HCT116 (cell line): ENCODE measurements around the gene FAM83D. TPM values are rescaled to one million over a fixed set of nuclear protein-coding genes. Genes with fewer than 3 reads are reported as not detected.

ENCODE experiments used
- ATAC-seq: fragments of 200-7000 bp; cut with Tn5 transposase; 2 replicates; pipeline ENCODE4 v1.9.1; 2020; ENCODE audit warnings: mild to moderate bottlenecking, moderate library complexity
- BruUV-seq: library from RNA; stranded (reverse); fragments of 400-500 nt; replicated peaks from 2 replicates; lab custom pipeline; 2021; lab: Mats Ljungman, UMichigan
- CTCF ChIA-PET: fragments of 300-600 bp; sonication (Branson Sonifier 250); formaldehyde crosslinking; loops from one replicate; lab custom pipeline; 2021; ENCODE audit warnings: antibody characterized with exemption; lab: Charles Lee
- POLR2A ChIA-PET: fragments of 300-600, 350-600 bp; sonication (Branson Sonifier 250); formaldehyde crosslinking; loops from one replicate; lab custom pipeline; 2021; ENCODE audit warnings: antibody characterized with exemption; lab: Charles Lee
- RAD21 ChIA-PET, 2 experiments: fragments of 300-600 bp; sonication (Branson Sonifier 250); formaldehyde crosslinking; loops; one replicate each; lab custom pipeline; 2023; ENCODE audit warnings: low total read pairs in 2 of 2; ENCODE audit not compliant: uncharacterized antibody in 2 of 2, unreplicated experiment in 2 of 2, low non-redundant PET in 1 of 2; lab: Charles Lee
- DNase-seq: peaks from one replicate; pipeline ENCODE4 v3.0.0-alpha.2; 2010; ENCODE audit warnings: low read depth, low spot score
- H2AFZ ChIP-seq: fragments of 200-600 bp; shearing (Covaris generic), sonication (generic); 2 replicates; pipeline ENCODE4 v1.6.1; 2017; ENCODE audit warnings: low read depth, mixed run types, mixed read lengths, antibody characterized with exemption, low read length; ENCODE audit not compliant: poor library complexity, severe bottlenecking
- H3K27ac ChIP-seq: 2 replicates; pipeline ENCODE4 v1.5.1; 2012; ENCODE audit warnings: low read depth, low read length
- H3K27me3 ChIP-seq: fragments of 200-600 bp; sonication (generic); 2 replicates; pipeline ENCODE4 v1.6.1; 2016; ENCODE audit warnings: mixed run types, low read length, mixed read lengths; ENCODE audit not compliant: insufficient read depth
- H3K36me3 ChIP-seq, 2 experiments: fragments of 200-500 bp in 1 of 2; fragments of 200-600 bp in 1 of 2; sonication (Bioruptor generic) in 1 of 2; sonication (generic) in 1 of 2; 2 replicates each; pipeline versions ENCODE4 v1.5.1 to v1.6.1; 2014 to 2016; ENCODE audit warnings: low read length in 2 of 2, inconsistent platforms in 1 of 2, mixed read lengths in 1 of 2, mixed run types in 1 of 2; ENCODE audit not compliant: insufficient read depth in 2 of 2, control insufficient read depth in 1 of 2
- H3K4me1 ChIP-seq, 2 experiments: fragments of 200-600 bp in 1 of 2; sonication (generic) in 1 of 2; 2 replicates each; pipeline versions ENCODE4 v1.5.1 to v1.6.1; 2012 to 2017; ENCODE audit warnings: low read length in 2 of 2, inconsistent platforms in 1 of 2, mild to moderate bottlenecking in 1 of 2, mixed read lengths in 1 of 2, mixed run types in 1 of 2, moderate library complexity in 1 of 2; ENCODE audit not compliant: insufficient read depth in 2 of 2, control insufficient read depth in 1 of 2
- H3K4me2 ChIP-seq: fragments of 200-600 bp; sonication (generic); 2 replicates; pipeline ENCODE4 v1.6.1; 2017; ENCODE audit warnings: mixed run types, low read length, mixed read lengths
- H3K4me3 ChIP-seq, 2 experiments: fragments of 200-600 bp in 1 of 2; sonication (generic) in 1 of 2; replicated peaks in 1 of 2; 2 replicates each; pipeline ENCODE4 v1.5.1; 2011 to 2016; ENCODE audit warnings: low read length in 2 of 2, control low read depth in 1 of 2, low read depth in 1 of 2, mild to moderate bottlenecking in 1 of 2, mixed read lengths in 1 of 2, mixed run types in 1 of 2
- H3K79me2 ChIP-seq: fragments of 200-600 bp; sonication (generic); 2 replicates; pipeline ENCODE4 v1.6.1; 2017; ENCODE audit warnings: mild to moderate bottlenecking, mixed run types, low read length, moderate library complexity, mixed read lengths; ENCODE audit not compliant: insufficient read depth
- H3K9ac ChIP-seq: fragments of 200-600 bp; sonication (generic); 2 replicates; pipeline ENCODE4 v1.6.1; 2016; ENCODE audit warnings: low read length, mixed read lengths
- H3K9me2 ChIP-seq: fragments of 200-600 bp; sonication (generic), shearing (Covaris generic); 2 replicates; pipeline ENCODE4 v1.6.1; 2017; ENCODE audit warnings: mixed run types, mild to moderate bottlenecking, moderate library complexity; ENCODE audit not compliant: insufficient read depth
- H3K9me3 ChIP-seq, 2 experiments: fragments of 200-500 bp in 1 of 2; fragments of 200-600 bp in 1 of 2; sonication (Bioruptor generic) in 1 of 2; sonication (generic) in 1 of 2; 2 replicates each; pipeline ENCODE4 v1.6.1; 2014 to 2017; ENCODE audit warnings: low read length in 2 of 2, mixed read lengths in 2 of 2, inconsistent platforms in 1 of 2, low read depth in 1 of 2, mild to moderate bottlenecking in 1 of 2, mixed run types in 1 of 2, moderate library complexity in 1 of 2; ENCODE audit not compliant: control insufficient read depth in 1 of 2, insufficient read depth in 1 of 2
- H4K20me1 ChIP-seq: fragments of 200-600 bp; sonication (generic), shearing (Covaris generic); 2 replicates; pipeline ENCODE4 v1.6.1; 2017; ENCODE audit warnings: mixed run types, mild to moderate bottlenecking, moderate library complexity; ENCODE audit not compliant: insufficient read depth
- CBX3 ChIP-seq: IDR thresholded peaks from 2 replicates; pipeline ENCODE4 v1.6.1; 2012; ENCODE audit warnings: low read depth
- EGR1 ChIP-seq: IDR thresholded peaks from 2 replicates; pipeline ENCODE4 v1.6.1; 2012; ENCODE audit warnings: low read depth
- ELF1 ChIP-seq: IDR thresholded peaks from 2 replicates; pipeline ENCODE4 v1.6.1; 2012; ENCODE audit warnings: low read depth, borderline replicate concordance
- EZH2 ChIP-seq: fragments of 200-600 bp; sonication (generic); IDR thresholded peaks from 2 replicates; pipeline ENCODE4 v1.6.1; 2017; ENCODE audit warnings: antibody characterized with exemption, mixed run types
- JUND ChIP-seq: IDR thresholded peaks from 2 replicates; pipeline ENCODE4 v1.6.1; 2012
- POLR2AphosphoS5 ChIP-seq: IDR thresholded peaks from 2 replicates; pipeline ENCODE4 v1.6.1; 2011; ENCODE audit warnings: mild to moderate bottlenecking, low read depth, low read length, moderate library complexity
- SIN3A ChIP-seq: IDR thresholded peaks from 2 replicates; pipeline ENCODE4 v1.6.1; 2012; ENCODE audit warnings: low read depth
- SP1 ChIP-seq: IDR thresholded peaks from 2 replicates; pipeline ENCODE4 v1.6.1; 2012; ENCODE audit warnings: low read depth
- TCF7L2 ChIP-seq: IDR thresholded peaks from 2 replicates; pipeline ENCODE4 v1.7.0; 2011; ENCODE audit warnings: borderline replicate concordance, inconsistent platforms; ENCODE audit not compliant: insufficient read depth, insufficient read length; ENCODE audit errors: extremely low read depth
- YY1 ChIP-seq: IDR thresholded peaks from 2 replicates; pipeline ENCODE4 v1.6.1; 2011; ENCODE audit warnings: low read length, low read depth, moderate library complexity, mild to moderate bottlenecking; ENCODE audit not compliant: insufficient replicate concordance; ENCODE audit errors: extremely low read depth
- intact Hi-C: fragments of 100-400 bp; cut with micrococcal nuclease; formaldehyde crosslinking; loops from 2 replicates; pipeline ENCODE4 v1.10.0; 2022
- total RNA-seq: library from RNA; stranded (reverse); gene quantifications from one replicate; pipeline ENCODE4 v1.2.1, GENCODE V29; 2021; ENCODE audit not compliant: unreplicated experiment
- TF ChIP-seq, protein P1 (sequence below): IDR thresholded peaks from 2 replicates; pipeline ENCODE4 v1.6.1; 2012; ENCODE audit warnings: low read depth
- TF ChIP-seq, protein P2 (sequence below): IDR thresholded peaks from 2 replicates; pipeline ENCODE4 v1.6.1; 2011; ENCODE audit warnings: mild to moderate bottlenecking, low read length, moderate library complexity; ENCODE audit not compliant: insufficient replicate concordance; ENCODE audit errors: extremely low read depth
- TF ChIP-seq, protein P3 (sequence below): IDR thresholded peaks from 2 replicates; pipeline ENCODE4 v1.6.1; 2012
- TF ChIP-seq, protein P4 (sequence below): IDR thresholded peaks from 2 replicates; pipeline ENCODE4 v1.6.1; 2012

The FAM83D gene
- total RNA-seq, 1 experiment from 2014 or later, result 51.1 TPM

DNA sequence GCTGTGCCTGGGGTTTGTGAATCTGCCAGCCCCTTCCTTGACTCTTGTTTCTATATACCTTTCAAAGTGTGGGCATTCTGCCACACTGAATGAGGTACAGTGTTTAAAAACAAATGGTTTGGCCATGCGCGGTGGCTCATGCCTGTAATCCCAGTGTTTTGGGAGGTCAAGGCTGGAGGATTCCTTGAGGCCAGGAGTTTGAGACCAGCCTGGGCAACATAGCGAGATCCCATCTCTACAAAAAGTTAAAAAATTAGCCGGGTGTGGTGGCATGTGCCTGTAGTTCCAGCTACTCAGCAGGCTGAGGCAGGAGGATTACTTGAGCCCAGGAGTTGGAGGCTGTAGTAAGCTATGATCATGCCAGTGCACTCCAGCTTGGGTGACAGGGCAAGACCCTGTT, 5.8 kb downstream of the FAM83D start:
- H4K20me1 ChIP-seq, result peaks cover 7% of the 10 kb centered on the region; the same call in 1 of the 2 replicates
- RAD21 ChIA-PET, result no interaction called here
- H3K4me3 ChIP-seq, result no peak overlapping the region

DNA sequence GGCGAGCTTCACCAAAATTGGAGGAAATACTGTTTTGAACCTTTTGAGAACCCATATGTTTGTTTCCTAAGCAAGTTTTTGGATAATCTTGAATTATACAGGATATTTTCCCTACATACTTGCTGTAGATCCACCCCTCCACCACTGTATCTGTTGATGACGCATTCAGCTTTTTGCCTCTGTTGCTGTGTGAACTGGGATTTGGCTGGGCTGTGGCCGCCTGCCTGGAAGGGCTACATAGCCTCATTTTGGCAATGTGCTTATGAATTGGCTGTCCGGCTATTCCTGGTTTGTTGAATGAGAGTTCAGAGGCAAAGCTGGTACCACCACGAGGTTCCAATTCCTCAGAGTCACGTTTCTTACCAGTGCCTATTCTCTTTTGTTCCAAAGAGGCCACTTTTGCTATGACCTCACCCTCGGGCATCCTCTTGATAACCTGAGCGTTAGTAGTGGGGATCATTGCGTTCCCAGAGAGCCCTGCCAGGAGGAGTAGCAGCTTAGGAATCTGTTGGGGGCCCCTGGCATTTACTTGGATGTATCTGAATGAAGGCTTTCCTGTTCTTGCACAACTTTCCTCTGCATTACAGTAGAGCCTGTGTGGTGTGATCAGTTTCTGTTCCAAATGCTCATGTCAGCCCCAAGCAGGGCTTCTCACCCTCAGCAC, 6.4 kb downstream of the FAM83D start:
- Histone ChIP-seq H3K9me3 (no peaks in the 10 kb centered on the region), H3K9me2 (no peaks in the 10 kb centered on the region), H3K4me2 (no peak overlapping the region), H3K4me3 (no peak overlapping the region), H3K27me3 (no peaks in the 10 kb centered on the region), H3K36me3 (peaks cover 3 to 29% of the 10 kb centered on the region in 2 experiments; a peak in 2 of 4 replicates), H3K9ac (no peak overlapping the region), H3K79me2 (peaks cover 100% of the 10 kb centered on the region), H3K27ac (no peak overlapping the region), H2AFZ (no peak overlapping the region), H3K4me1 (peaks cover 23 to 48% of the 10 kb centered on the region in 2 experiments), H4K20me1 (peaks cover 7% of the 10 kb centered on the region; the same call in 1 of the 2 replicates)
- no peak for ATAC-seq
- intact Hi-C loops, result loop anchor here (2.0 kb wide), 1 partner anchor 30 kb away; the partner anchor contains the start of gene DHX35
- RAD21 ChIA-PET, result no interaction called here
- no peak for DNase-seq
- POLR2A ChIA-PET, result no interaction called here
- BruUV-seq, result no TSS peak
- CTCF ChIA-PET, result no interaction called here
- no peak for TF ChIP-seq SP1
- TF ChIP-seq CBX3, result no peak
- TF ChIP-seq, protein P1, sequence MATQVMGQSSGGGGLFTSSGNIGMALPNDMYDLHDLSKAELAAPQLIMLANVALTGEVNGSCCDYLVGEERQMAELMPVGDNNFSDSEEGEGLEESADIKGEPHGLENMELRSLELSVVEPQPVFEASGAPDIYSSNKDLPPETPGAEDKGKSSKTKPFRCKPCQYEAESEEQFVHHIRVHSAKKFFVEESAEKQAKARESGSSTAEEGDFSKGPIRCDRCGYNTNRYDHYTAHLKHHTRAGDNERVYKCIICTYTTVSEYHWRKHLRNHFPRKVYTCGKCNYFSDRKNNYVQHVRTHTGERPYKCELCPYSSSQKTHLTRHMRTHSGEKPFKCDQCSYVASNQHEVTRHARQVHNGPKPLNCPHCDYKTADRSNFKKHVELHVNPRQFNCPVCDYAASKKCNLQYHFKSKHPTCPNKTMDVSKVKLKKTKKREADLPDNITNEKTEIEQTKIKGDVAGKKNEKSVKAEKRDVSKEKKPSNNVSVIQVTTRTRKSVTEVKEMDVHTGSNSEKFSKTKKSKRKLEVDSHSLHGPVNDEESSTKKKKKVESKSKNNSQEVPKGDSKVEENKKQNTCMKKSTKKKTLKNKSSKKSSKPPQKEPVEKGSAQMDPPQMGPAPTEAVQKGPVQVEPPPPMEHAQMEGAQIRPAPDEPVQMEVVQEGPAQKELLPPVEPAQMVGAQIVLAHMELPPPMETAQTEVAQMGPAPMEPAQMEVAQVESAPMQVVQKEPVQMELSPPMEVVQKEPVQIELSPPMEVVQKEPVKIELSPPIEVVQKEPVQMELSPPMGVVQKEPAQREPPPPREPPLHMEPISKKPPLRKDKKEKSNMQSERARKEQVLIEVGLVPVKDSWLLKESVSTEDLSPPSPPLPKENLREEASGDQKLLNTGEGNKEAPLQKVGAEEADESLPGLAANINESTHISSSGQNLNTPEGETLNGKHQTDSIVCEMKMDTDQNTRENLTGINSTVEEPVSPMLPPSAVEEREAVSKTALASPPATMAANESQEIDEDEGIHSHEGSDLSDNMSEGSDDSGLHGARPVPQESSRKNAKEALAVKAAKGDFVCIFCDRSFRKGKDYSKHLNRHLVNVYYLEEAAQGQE, result no peak
- no peak for TF ChIP-seq JUND
- TF ChIP-seq EZH2, result no peak
- TF ChIP-seq ELF1, result no peak
- TF ChIP-seq TCF7L2, result no peak
- no peak for TF ChIP-seq YY1
- TF ChIP-seq POLR2AphosphoS5, result no peak
- TF ChIP-seq, protein P2, sequence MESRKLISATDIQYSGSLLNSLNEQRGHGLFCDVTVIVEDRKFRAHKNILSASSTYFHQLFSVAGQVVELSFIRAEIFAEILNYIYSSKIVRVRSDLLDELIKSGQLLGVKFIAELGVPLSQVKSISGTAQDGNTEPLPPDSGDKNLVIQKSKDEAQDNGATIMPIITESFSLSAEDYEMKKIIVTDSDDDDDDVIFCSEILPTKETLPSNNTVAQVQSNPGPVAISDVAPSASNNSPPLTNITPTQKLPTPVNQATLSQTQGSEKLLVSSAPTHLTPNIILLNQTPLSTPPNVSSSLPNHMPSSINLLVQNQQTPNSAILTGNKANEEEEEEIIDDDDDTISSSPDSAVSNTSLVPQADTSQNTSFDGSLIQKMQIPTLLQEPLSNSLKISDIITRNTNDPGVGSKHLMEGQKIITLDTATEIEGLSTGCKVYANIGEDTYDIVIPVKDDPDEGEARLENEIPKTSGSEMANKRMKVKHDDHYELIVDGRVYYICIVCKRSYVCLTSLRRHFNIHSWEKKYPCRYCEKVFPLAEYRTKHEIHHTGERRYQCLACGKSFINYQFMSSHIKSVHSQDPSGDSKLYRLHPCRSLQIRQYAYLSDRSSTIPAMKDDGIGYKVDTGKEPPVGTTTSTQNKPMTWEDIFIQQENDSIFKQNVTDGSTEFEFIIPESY, result no peak
- TF ChIP-seq, protein P3, sequence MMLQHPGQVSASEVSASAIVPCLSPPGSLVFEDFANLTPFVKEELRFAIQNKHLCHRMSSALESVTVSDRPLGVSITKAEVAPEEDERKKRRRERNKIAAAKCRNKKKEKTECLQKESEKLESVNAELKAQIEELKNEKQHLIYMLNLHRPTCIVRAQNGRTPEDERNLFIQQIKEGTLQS, result no peak
- TF ChIP-seq SIN3A, result no peak
- TF ChIP-seq, protein P4, sequence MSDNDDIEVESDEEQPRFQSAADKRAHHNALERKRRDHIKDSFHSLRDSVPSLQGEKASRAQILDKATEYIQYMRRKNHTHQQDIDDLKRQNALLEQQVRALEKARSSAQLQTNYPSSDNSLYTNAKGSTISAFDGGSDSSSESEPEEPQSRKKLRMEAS, result no peak

More for the DNA sequence above, 5.8 kb downstream of the FAM83D start:
- no peak overlapping the region for H3K4me2 ChIP-seq
- no peak overlapping the region for H2AFZ ChIP-seq
- POLR2A ChIA-PET, result no interaction called here
- no peak overlapping the region for H3K9ac ChIP-seq
- no peaks in the 10 kb centered on the region for H3K9me3 ChIP-seq
- H3K27ac ChIP-seq, result no peak overlapping the region
- ATAC-seq, result no peak
- peaks cover 3 to 25% of the 10 kb centered on the region in 2 experiments; a peak in 2 of 4 replicates for H3K36me3 ChIP-seq
- no peaks in the 10 kb centered on the region for H3K9me2 ChIP-seq
- CTCF ChIA-PET, result no interaction called here
- H3K4me1 ChIP-seq, result peaks cover 24 to 50% of the 10 kb centered on the region in 2 experiments
- intact Hi-C loops, result loop anchor here (2.0 kb wide), 1 partner anchor 31 kb away; the partner anchor contains the start of gene DHX35
- peaks cover 100% of the 10 kb centered on the region for H3K79me2 ChIP-seq
- no peaks in the 10 kb centered on the region for H3K27me3 ChIP-seq
- BruUV-seq, result no TSS peak
- no peak for DNase-seq
- TF ChIP-seq EGR1, result no peak
